NCI-H2107 (cell line): ENCODE results near the gene SERPINA9.
"Not testable (repeated sequence)": the region's sequence is repeated elsewhere in the genome, so short reads cannot be mapped to it uniquely, and the experiment has no call there.

Experiments
- DNase-seq: peaks from one replicate; lab custom pipeline; 2025; lab: John Stamatoyannopoulos, UW

The SERPINA9 gene

GRCh38 chr14:94476023-94476422 is at the start of gene SERPINA9:
TSS of gene SERPINA9 (minus strand) at chr14:94476197. CDS start at chr14:94469840, 6,357 bp downstream.
- DNase-seq, result no peak

GRCh38 chr14:94524093-94524492 is 48.1 kb upstream of the SERPINA9 start:
- DNase-seq, result no peak

GRCh38 chr14:94523265-94523664 is 47.3 kb upstream of the SERPINA9 start:
- no peak for DNase-seq

- no peak for DNase-seq
These were observed 46.2 kb upstream of the SERPINA9 start for GRCh38 chr14:94522115-94522724.

GRCh38 chr14:94521375-94522114 is 45.5 kb upstream of the SERPINA9 start:
- DNase-seq, result no peak

- DNase-seq, result no peak
These were observed 41.8 kb upstream of the SERPINA9 start for GRCh38 chr14:94517641-94518257.

GRCh38 chr14:94517248-94517640 is 41.2 kb upstream of the SERPINA9 start:
- DNase-seq, result no peak

GRCh38 chr14:94515856-94516255 is 39.9 kb upstream of the SERPINA9 start:
- DNase-seq, result no peak

GRCh38 chr14:94515426-94515825 is 39.4 kb upstream of the SERPINA9 start:
- no peak for DNase-seq

GRCh38 chr14:94514351-94514750 is 38.4 kb upstream of the SERPINA9 start:
- DNase-seq, result no peak

- not testable (repeated sequence) for DNase-seq
These were observed 34.5 kb upstream of the SERPINA9 start for GRCh38 chr14:94510481-94510880.

- no peak for DNase-seq
These were observed 33.4 kb upstream of the SERPINA9 start, which contains the start of gene SERPINA12 for GRCh38 chr14:94509356-94509755. TSS of gene SERPINA12 (minus strand) at chr14:94509469. CDS start at chr14:94498397, 11,072 bp downstream.

- DNase-seq, result no peak
These were observed 29.6 kb upstream of the SERPINA9 start for GRCh38 chr14:94505641-94506040.

- DNase-seq, result no peak
These were observed 29.2 kb upstream of the SERPINA9 start for GRCh38 chr14:94505206-94505605.

- DNase-seq, result no peak
These were observed 25.9 kb upstream of the SERPINA9 start for GRCh38 chr14:94501588-94502516.

GRCh38 chr14:94500264-94500663 is 24.3 kb upstream of the SERPINA9 start:
- DNase-seq, result no peak

GRCh38 chr14:94499673-94500072 is 23.7 kb upstream of the SERPINA9 start:
- no peak for DNase-seq

GRCh38 chr14:94498215-94498614 is 22.2 kb upstream of the SERPINA9 start:
- no peak for DNase-seq

GRCh38 chr14:94494085-94494484 is 18.1 kb upstream of the SERPINA9 start:
- no peak for DNase-seq

GRCh38 chr14:94491511-94491910 is 15.5 kb upstream of the SERPINA9 start:
- DNase-seq, result no peak

GRCh38 chr14:94489336-94489735 is 13.3 kb upstream of the SERPINA9 start:
- DNase-seq, result no peak

- no peak for DNase-seq
These were observed 10.9 kb upstream of the SERPINA9 start for GRCh38 chr14:94486883-94487282.
